ENCODE results near the gene VARS1.

- TF ChIP-seq USF2 (IDR thresholded peaks at IDR 0.05; ENCODE audit: low read depth, low read length), result no peak
- no peak for TF ChIP-seq SMC3 (IDR thresholded peaks at IDR 0.05; ENCODE audit: low read depth, low read length)
- no peak for TF ChIP-seq MXI1 (IDR thresholded peaks at IDR 0.05; ENCODE audit: borderline replicate concordance, low read depth, low read length)
- TF ChIP-seq CTCF (conservative IDR thresholded peaks at IDR 0.05; ENCODE audit: low read depth, low read length), result no peak
- TF ChIP-seq CHD1 (IDR thresholded peaks at IDR 0.05; ENCODE audit: low read depth, low read length), result no peak
- TF ChIP-seq POLR2A (IDR thresholded peaks at IDR 0.05; ENCODE audit: low read depth, low read length), result no peak
- TF ChIP-seq BHLHE40 (IDR thresholded peaks at IDR 0.05; ENCODE audit: low read depth, low read length), result no peak
- no peak for TF ChIP-seq CEBPB (IDR thresholded peaks at IDR 0.05; ENCODE audit: low read depth, low read length)
These were observed 29.4 kb downstream of the VARS1 start for GRCh38 chr6:31765910-31766794.

All from IMR-90 (cell line).